Tibial nerve (tissue), 4 donors: ENCODE results near the gene SLC17A9. TPM values are rescaled to one million over a fixed set of nuclear protein-coding genes. Genes with fewer than 3 reads are reported as not detected.

Experiments
- DNase-seq, 2 donors: peaks; one replicate each; pipeline ENCODE4 v3.0.0-alpha.2; 2019; ENCODE audit warnings: low spot score in 2 of 2
- H3K27ac ChIP-seq, 4 donors: fragments of 200-600 bp; sonication (generic) in 3 of 4; one replicate each; pipeline ENCODE4 v1.5.1; 2017 to 2019; ENCODE audit warnings: mild to moderate bottlenecking in 1 of 4
- H3K27me3 ChIP-seq, 2 donors: fragments of 200-600 bp; sonication (generic) in 1 of 2; one replicate each; pipeline versions ENCODE4 v1.5.1 to v1.6.0; 2017 to 2019
- H3K36me3 ChIP-seq, 3 donors: fragments of 200-600 bp; sonication (generic); one replicate each; pipeline ENCODE4 v1.5.1; 2018 to 2019
- H3K4me1 ChIP-seq, 4 donors: fragments of 200-600 bp; sonication (generic) in 3 of 4; one replicate each; pipeline ENCODE4 v1.5.1; 2017 to 2019
- H3K4me3 ChIP-seq, 4 donors: fragments of 200-600 bp; sonication (generic) in 3 of 4; one replicate each; pipeline ENCODE4 v1.5.1; 2017 to 2019; ENCODE audit warnings: mild to moderate bottlenecking in 1 of 4, moderate library complexity in 1 of 4
- H3K9me3 ChIP-seq, 4 donors: fragments of 200-600 bp; sonication (generic) in 3 of 4; one replicate each; pipeline ENCODE4 v1.5.1; 2017 to 2019
- CTCF ChIP-seq, 5 experiments: fragments of 200-600 bp in 3 of 5; fragments of 450-650 bp in 2 of 5; sonication (generic) in 3 of 5; IDR thresholded peaks; one replicate each; pipeline ENCODE4 v1.5.1; 2016 to 2019; ENCODE audit warnings: antibody characterized with exemption in 5 of 5, mild to moderate bottlenecking in 3 of 5, moderate library complexity in 2 of 5
- EP300 ChIP-seq, 2 donors: sonication (generic); formaldehyde crosslinking; IDR thresholded peaks; one replicate each; pipeline ENCODE4 v1.6.1; 2017; ENCODE audit warnings: antibody characterized with exemption in 2 of 2, mild to moderate bottlenecking in 1 of 2
- POLR2A ChIP-seq, 2 donors: fragments of 450-650 bp; IDR thresholded peaks; one replicate each; pipeline ENCODE4 v1.6.1; 2017; ENCODE audit warnings: antibody characterized with exemption in 2 of 2, mild to moderate bottlenecking in 2 of 2, moderate library complexity in 2 of 2
- WGBS, 2 donors: methylation state at CpG; one replicate each; pipeline ENCODE4 v1.1.5; 2018; 5-methylcytosine and 5-hydroxymethylcytosine counted together
- total RNA-seq, 4 donors: library from RNA; depleted of rRNA; stranded (reverse); fragments of >200 nt; gene quantifications; one replicate each; pipeline ENCODE4 v1.1.0, GENCODE V29; 2016

SLC17A9 gene
- total RNA-seq, 4 donors from 2014 or later: 3.9 to 13.5 (median 4.5) TPM

DNA sequence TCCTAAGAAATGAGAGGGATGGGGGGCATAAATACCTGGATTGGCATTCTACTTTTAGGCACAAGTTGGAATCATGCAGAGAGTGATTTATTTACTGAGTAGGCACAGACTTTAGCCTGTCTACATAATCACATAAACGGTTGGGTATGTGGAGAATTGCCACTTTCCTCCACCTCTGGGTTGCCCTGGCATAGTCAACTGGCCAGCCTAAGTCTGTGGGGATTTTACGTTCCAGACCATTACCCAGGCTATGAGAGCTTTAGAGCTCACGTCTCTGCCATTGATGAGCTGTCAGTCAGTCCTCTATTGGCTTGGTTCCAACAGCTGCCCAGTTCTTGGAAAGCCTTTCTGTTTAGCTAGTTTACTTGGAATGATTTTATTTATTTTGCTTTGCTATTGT, 59.3 kb downstream of the SLC17A9 start:
- peaks cover 0 to 26% (median 4%) of the 10 kb centered on the region in 4 donors for H3K9me3 ChIP-seq
- no peak for TF ChIP-seq POLR2A (IDR thresholded peaks at IDR 0.05)
- TF ChIP-seq EP300 (IDR thresholded peaks at IDR 0.05): no peak
- TF ChIP-seq CTCF (IDR thresholded peaks at IDR 0.05): no peak
- H3K36me3 ChIP-seq: no peaks in the 10 kb centered on the region
- no peak for DNase-seq
- H3K27me3 ChIP-seq: peaks cover 0 to 98% of the 10 kb centered on the region in 2 donors
- H3K27ac ChIP-seq: no peak overlapping the region
- peaks cover 0 to 28% (median 5%) of the 10 kb centered on the region in 4 donors for H3K4me1 ChIP-seq
- WGBS, 2 donors: 36 to 44% methylated on average over 3 of the region's 3 CpGs
- no peak overlapping the region for H3K4me3 ChIP-seq

- no peak for DNase-seq
- no peak for TF ChIP-seq POLR2A (IDR thresholded peaks at IDR 0.05)
- TF ChIP-seq CTCF (IDR thresholded peaks at IDR 0.05): no peak
- no peak for TF ChIP-seq EP300 (IDR thresholded peaks at IDR 0.05)
- no peaks in the 10 kb centered on the region for H3K36me3 ChIP-seq
- peaks cover 0 to 26% (median 4%) of the 10 kb centered on the region in 4 donors for H3K9me3 ChIP-seq
- peaks cover 0 to 98% of the 10 kb centered on the region in 2 donors for H3K27me3 ChIP-seq
- no peak overlapping the region for H3K27ac ChIP-seq
- H3K4me3 ChIP-seq: no peak overlapping the region
- H3K4me1 ChIP-seq: peaks cover 0 to 16% (median 3%) of the 10 kb centered on the region in 4 donors
Observed at GRCh38 chr20:63013207-63013606, 60.7 kb downstream of the SLC17A9 start.

GRCh38 chr20:63014287-63014686, 61.8 kb downstream of the SLC17A9 start:
- Histone ChIP-seq H3K9me3 (peaks cover 0 to 26% (median 4%) of the 10 kb centered on the region in 4 donors), H3K36me3 (no peaks in the 10 kb centered on the region), H3K27me3 (peaks cover 0 to 92% of the 10 kb centered on the region in 2 donors), H3K4me1 (peaks cover 0 to 5% (median 0%) of the 10 kb centered on the region in 4 donors), H3K27ac (no peak overlapping the region), H3K4me3 (no peak overlapping the region)
- WGBS, 2 donors: 9% methylated on average over 12 of the region's 12 CpGs
- no peak for DNase-seq
- TF ChIP-seq POLR2A (IDR thresholded peaks at IDR 0.05) (no peak), CTCF (IDR thresholded peaks at IDR 0.05) (no peak), EP300 (IDR thresholded peaks at IDR 0.05) (no peak)

DNA sequence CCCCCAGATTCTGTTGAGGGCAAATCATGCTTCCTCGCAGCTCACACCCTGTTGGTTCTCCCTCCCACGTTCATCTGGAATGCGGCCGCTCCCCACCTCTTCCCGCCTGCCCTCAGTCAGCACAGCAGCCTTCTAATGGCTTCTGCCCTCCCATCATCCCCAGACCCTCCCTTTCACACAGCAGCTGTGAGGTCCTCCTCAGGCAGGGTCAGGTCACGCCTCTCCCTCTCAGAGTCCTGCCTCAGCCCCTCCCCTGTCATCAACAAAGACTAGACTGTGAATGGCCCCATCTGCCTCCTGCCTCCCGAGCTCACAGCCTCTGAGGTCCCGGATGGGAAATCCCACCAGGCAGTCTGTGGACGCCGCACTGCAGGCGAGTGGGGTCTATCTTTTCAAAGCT, 62.2 kb downstream of the SLC17A9 start:
- DNase-seq: no peak
- Histone ChIP-seq H3K9me3 (peaks cover 0 to 26% (median 4%) of the 10 kb centered on the region in 4 donors), H3K27ac (no peak overlapping the region), H3K4me1 (peaks cover 0 to 3% (median 0%) of the 10 kb centered on the region in 4 donors), H3K27me3 (peaks cover 0 to 88% of the 10 kb centered on the region in 2 donors), H3K36me3 (no peaks in the 10 kb centered on the region), H3K4me3 (no peak overlapping the region)
- TF ChIP-seq EP300 (IDR thresholded peaks at IDR 0.05) (no peak), POLR2A (IDR thresholded peaks at IDR 0.05) (no peak), CTCF (IDR thresholded peaks at IDR 0.05) (no peak)
- WGBS, 2 donors: 2 to 10% methylated on average over 10 to 11 of the region's 11 CpGs

- Histone ChIP-seq H3K9me3 (peaks cover 0 to 30% (median 4%) of the 10 kb centered on the region in 4 donors), H3K4me3 (no peak overlapping the region), H3K36me3 (no peaks in the 10 kb centered on the region), H3K27ac (no peak overlapping the region), H3K4me1 (peaks cover 0 to 3% (median 0%) of the 10 kb centered on the region in 4 donors), H3K27me3 (peaks cover 0 to 83% of the 10 kb centered on the region in 2 donors)
- WGBS, 2 donors: 12 to 61% methylated on average over 7 to 13 of the region's 15 CpGs
- no peak for DNase-seq
- TF ChIP-seq POLR2A (IDR thresholded peaks at IDR 0.05) (no peak), CTCF (IDR thresholded peaks at IDR 0.05) (no peak), EP300 (IDR thresholded peaks at IDR 0.05) (no peak)
Observed at GRCh38 chr20:63015147-63015661, 62.7 kb downstream of the SLC17A9 start.
